SH-SY5Y (cell line): ENCODE measurements around the gene FOXP4.

ENCODE experiments used
- GATA2 ChIP-seq: IDR thresholded peaks from 2 replicates; pipeline ENCODE4 v1.6.1; 2011; ENCODE audit warnings: mild to moderate bottlenecking, low read depth, low read length
- GATA3 ChIP-seq: IDR thresholded peaks from 2 replicates; pipeline ENCODE4 v1.6.1; 2011; ENCODE audit warnings: low read depth, mild to moderate bottlenecking, low read length, moderate library complexity

FOXP4 gene

DNA sequence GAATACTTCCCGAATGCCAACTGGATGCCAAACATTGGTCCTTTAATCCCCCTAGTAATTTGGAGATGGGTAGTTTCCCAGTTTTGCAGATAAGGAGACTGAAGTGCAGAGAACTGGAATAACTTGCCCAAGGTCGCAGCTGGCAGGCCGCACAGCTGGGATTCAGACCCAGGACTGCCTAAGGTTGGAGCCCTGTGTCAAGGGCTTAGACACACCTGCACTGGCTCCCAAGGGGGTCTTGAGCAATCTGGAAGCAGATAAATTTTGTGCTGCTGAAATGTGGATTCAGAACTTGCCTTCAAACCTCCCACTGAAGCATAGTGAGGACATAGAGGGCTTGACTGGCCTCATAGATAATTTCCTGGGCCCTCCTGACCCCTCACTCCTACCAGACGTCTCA, 30.5 kb downstream of the FOXP4 start:
- TF ChIP-seq GATA2 (no peak), GATA3 (no peak)

DNA sequence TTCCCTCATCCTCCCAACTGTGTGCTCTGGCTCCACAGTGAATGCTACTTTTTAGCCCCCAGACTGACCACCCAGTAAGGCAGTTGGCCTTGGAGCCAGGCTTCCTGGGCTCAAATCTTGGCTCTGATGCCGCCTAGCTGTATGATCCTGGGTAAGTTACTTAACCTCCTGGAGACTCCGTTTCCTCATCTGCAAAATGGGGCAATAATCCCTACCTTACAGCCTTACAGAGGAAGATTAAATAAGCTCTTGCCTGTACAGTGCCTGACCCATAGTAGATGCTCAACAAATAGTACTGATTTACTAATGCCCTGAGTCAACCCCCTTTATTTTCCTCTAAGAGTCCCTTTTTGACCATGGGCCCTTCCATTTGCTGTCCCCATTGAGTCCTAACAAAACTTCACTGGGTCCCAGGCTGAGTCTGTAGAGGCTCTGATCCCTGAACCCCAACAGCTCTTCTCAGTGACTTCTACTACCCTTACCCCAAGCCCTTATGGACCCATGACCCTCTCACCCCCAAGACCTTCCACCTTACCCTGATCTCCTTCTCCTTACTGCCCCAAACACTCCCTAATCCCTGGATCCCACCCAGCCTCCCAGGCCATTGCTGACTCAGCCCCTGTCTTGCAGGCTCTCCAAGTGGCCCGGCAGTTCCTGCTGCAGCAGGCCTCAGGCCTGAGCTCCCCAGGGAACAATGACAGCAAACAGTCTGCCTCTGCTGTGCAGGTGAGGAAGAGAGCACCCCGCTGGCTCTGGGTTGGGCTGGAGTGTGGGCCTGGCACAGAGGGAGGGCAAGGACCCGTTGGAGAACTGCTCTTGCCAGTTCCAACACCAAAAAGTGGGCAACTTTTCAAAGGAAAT, 31.4 kb downstream of the FOXP4 start:
- TF ChIP-seq GATA2 = no peak
- TF ChIP-seq GATA3 = no peak

DNA sequence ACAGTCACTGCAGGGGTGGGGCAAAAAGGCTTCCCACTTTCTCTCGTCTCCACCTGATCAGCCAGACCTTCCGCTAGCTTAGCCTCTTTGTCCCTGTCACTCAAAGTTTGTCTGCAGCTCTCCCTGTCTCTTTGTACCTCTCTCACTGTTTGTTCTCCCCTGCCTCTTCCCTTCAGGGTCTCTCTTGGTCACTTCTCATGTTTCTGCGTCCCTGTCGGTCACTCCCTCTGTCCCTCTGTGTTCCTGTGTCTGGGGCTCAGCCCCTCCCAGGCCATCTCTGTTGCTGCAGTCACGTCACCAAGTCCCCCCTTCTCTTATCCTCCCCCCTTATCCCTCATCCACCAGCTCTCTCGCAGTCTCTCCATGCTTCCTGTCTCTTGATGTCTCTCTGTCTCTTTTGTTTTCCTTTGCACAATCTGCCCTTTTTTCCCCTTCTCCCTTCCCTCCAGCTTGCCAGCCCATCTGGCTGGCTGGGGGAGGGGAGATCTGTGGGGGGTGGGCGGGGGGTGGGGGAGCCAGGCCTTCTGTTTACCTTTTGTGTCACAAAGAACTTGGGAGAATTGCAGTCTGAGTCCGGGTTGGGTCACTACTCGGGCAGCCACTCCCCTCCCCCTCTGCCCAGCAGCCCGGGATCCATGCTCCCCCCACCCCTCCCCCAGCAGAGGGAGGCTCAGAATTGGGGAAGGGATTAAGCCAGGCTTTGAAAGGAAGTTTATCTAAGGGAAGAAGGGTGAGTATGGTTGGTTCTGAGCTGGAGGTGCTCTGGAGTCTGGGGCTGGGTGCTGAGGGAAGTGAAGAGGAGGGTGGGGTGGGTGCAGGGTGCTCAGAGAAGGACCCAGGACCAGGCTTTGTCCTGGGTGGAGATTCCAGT, 32.3 kb downstream of the FOXP4 start:
- no peak for TF ChIP-seq GATA3
- no peak for TF ChIP-seq GATA2

DNA sequence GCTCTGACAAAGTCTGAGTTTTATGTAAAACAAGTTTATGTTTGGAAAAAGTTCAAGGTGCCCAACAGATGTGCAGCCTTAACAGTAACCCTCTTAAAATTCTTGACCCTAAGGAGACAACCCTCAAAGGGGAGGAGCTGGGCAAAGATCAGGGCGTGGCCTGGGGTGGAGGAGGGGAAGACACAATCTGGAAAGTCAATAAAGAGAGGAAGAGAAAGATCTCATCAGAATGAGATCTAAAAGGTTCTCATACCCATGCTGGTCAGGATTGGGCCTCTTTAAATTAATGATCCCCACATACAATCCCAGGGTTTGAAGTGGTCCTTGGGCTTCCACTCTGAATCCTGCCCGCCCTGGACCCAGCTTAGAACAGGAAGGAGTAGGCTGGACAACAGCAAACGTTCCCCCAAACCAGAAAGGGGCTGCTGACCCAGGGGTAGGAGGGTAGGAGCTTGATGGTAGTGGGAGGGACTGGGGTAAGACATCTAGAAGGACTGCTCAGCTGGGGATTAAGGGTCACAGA, 33.0 kb downstream of the FOXP4 start:
- TF ChIP-seq GATA3 (no peak), GATA2 (no peak)

DNA sequence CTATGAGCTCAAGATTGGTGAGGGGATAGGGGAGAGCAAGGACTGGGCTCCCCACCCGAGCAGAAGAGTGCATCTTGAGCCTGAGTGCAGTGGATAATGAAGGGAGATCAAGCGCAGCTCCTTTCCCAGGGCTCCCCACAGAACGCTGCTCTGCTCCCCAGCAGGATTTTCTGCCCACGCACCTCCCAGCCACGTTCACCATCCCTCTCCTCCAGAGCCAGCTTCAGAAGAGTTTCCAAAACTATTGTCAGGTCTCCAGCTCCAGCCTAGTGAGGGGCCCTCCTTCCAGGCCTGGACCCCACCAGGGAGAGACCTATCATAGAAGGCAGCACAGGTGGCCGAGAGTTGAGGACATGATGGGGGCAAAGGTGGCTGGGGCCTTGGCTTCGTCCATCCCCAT, 34.5 kb downstream of the FOXP4 start:
- TF ChIP-seq GATA2 (no peak), GATA3 (no peak)

DNA sequence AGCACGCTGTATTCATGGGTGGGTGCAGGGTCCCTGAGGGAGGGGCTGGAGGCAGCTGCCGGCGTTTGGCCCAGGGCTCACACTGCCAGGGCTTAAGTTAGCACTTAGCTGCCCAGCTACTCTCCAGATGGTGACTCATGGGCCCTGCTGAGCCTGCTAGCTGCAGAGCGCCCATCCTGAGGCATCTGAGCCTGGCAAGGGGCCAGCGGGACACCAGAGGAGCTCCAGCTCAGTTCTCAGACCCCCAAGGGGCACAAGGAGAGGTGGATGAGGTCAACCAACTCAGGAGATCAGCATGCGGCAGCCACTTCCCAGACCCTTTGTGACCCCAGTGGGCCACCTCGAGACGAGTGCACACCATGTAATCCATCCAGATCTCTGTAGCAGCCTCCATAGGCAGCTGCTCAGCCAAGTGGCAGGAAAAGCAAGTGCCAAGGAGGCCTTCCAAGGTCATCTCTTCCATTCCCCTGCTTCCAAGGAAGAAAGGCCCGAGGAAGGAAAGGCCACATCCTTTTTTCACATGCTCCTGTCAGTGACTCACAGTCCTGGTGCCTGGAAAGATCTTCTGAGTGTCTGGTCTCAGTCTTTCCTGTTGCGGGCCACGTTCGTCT, 35.3 kb downstream of the FOXP4 start:
- no peak for TF ChIP-seq GATA3

DNA sequence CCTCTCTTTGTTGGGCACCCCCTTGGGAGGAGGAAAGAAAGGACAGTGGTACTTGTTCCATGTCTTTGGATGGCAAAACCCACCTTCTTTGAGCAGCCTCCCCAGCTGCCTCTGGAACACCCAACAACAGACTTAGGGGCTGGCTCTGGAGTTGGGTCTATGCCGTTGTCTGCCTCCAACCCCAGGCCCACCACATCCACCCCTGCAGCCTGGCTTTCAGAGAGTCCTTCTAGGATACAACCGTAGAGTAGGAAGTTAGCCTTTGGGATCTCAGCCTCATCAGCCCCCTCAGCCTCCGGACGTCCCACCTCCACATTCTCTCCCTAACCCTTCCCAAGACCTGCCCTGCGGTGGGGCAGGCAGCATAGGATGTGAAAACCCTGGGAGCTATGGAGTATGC, 36.4 kb downstream of the FOXP4 start:
- TF ChIP-seq GATA3 (no peak), GATA2 (no peak)

DNA sequence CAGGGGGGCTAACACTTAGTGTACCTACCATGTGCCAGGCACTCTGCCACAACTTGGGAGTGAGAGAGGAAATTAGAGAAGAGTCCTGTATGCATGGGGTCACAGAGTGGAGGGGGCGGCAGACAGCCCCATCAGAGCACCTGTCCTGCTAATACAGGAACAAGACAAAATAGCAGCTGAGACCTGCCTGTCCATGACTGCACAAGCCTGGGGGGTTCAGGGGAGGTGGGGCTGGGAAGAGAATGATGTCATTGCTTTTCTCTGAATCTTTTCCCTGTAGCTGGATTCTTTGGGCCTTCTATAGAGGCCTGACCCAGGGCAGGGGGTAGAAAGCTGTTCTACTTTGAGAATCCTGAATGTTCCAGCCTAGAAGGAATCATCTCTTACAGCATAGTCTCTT, 37.4 kb downstream of the FOXP4 start:
- no peak for TF ChIP-seq GATA3
- no peak for TF ChIP-seq GATA2

DNA sequence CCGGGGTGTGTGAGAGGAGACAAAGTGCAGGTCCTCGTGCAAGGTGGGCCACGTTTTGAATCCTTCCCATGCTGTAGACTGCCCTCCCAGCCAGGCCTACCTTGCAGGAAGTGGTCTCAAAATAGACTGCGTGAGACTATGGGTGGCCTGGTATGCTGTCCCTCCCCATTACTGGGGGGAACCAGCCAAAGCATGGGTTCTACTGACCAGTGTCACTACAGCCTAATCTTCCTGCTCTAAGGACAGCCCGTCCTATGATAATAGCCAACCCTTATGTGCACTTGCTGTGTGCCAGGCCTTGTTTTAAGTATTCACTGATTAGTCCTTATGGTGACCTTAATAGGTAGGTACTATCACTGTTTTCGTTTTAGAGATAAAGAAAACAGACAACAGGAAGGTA, 38.0 kb downstream of the FOXP4 start:
- TF ChIP-seq GATA3 = no peak
- TF ChIP-seq GATA2 = no peak

DNA sequence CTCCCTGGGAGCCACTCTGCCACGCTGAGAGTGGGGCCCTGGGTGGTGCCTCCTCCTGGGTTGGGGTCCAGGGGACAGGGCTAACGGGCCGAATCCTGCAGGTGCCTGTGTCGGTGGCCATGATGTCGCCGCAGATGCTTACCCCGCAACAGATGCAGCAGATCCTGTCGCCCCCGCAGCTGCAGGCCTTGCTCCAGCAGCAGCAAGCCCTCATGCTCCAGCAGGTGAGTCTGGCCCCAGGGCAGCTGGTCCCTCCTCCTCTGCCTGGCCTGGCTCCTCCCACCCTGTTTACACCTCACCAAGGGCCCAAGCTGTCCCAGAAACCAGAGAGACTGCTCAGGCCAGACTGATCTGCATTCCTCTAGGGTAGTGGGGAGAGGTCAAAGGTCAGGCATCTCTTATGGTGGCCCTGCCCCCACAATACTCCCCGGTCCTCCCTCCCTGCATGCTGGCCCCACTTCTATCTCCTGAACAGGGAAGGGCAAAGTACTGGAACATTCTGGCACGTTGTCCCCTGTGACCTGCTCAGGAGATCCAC, 38.6 kb downstream of the FOXP4 start:
- no peak for TF ChIP-seq GATA2
- TF ChIP-seq GATA3 = no peak

DNA sequence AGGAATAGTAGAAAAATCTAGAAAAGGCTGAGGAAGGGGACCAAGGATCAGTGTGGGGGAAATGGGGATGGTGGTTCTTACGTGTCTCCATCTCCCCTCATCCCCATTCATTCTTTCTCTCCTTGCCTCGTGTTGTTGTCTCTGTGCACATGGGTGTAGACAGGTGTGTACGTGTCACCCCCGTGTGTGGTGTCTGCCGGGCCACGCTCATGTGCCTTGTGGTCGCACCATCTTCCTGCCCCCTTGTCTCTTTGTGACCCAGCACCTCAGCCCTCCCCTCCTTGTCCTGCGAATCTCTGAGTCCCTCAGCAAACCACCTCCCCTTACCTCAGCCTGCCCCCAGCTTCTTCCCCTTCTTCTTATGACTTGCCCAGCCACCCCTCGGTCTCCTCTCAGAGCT, 39.4 kb downstream of the FOXP4 start:
- TF ChIP-seq GATA2 (no peak), GATA3 (no peak)

DNA sequence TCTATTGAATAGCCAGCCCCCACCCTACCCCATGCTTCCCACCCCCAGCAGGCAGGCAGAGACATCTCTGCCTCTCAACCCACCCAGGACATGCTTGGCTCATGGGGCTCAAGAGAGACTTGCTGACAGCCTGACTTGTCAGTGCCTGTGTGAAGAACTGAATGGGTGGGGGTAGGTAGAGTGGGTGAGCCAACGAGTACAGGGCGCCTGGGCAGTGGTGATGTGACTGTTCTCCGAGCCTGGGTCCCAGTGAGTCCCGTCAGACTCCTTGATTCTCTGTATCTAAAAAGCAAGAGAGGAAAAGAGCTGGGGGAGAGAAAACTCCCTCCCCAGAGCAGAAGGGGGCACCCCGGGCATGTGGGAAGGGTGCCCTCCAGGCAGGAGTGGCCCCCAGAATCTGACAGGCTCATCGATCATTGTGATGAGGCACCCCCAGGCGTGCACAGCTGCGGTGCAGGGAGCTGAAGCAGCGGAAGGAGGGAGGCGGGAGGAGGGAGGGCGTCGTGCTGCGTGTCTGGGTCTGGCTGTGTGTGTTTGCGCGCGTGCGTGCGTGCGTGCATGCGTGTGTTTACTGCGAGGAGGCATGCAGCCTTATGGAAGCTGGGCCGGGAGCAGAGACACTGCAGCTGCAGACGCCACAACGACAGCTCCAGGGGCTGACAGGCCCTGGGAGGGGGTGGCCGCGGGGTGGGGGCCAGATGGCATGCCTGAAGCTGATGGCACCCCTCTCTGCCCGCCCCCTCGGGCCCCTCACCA, 40.2 kb downstream of the FOXP4 start:
- no peak for TF ChIP-seq GATA2
- TF ChIP-seq GATA3 = no peak

DNA sequence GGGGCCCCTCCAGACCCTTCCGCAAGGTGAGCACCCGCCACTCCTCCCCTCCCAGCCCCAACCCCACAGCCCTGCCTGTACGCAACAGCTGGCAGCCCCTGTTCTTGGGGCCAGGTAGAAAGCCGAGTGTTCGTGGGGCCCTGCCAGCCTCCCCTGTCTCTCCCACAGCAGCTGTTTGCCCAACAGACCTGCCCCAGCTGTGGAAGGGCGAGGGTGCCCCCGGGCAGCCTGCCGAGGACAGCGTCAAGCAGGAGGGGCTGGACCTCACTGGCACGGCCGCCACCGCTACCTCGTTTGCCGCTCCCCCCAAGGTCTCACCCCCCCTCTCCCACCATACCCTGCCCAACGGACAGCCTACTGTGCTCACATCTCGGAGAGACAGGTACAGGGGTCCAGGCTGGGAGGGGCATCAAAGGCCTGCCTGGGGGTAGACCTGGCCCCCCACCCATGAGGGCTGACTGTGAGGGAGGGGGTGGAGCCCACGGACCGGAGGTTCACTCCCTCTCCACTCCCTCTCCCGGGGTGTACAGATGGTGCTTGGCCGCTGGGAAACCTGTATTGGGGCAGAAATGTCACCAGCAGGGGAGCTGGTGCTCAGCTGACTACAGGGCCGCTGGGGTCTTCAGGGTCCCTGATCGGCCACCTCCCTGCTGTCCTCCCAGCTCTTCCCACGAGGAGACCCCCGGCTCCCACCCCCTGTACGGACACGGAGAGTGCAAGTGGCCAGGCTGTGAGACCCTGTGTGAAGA, 41.1 kb downstream of the FOXP4 start:
- TF ChIP-seq GATA3 (no peak), GATA2 (no peak)

DNA sequence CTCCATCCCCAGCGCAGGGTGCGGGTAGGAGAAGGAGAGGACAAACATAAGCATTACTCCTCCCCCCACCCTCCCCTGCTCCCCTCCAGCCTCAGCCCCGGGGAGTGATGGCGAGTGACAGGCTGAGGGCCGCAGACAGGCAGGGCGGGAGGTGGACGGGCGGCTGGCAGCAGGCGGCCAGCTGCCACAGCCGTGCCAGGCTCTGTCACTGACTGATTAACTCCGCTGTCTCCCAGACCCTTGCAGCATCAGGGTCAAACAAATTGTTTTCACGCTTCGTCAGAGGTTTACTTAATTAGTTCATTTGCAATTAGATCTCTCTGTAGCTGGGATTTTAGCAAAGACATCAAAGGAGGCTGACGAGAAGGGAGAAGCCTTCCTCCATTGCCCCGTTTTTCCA, 41.9 kb downstream of the FOXP4 start:
- TF ChIP-seq GATA2 (no peak), GATA3 (no peak)
